Measurements from ENCODE around the gene CHAC1.

The CHAC1 gene

GRCh38 chr15:40991355-40991754, 38.1 kb downstream of the CHAC1 start:
- no peak for DNase-seq

- no peak for DNase-seq
Measured at GRCh38 chr15:40992241-40992741, 39.0 kb downstream of the CHAC1 start.

GRCh38 chr15:40992825-40993224, 39.6 kb downstream of the CHAC1 start:
- no peak for DNase-seq

GRCh38 chr15:40995656-40996055, 42.4 kb downstream of the CHAC1 start:
- DNase-seq = no peak

- DNase-seq = no peak
Measured at GRCh38 chr15:40999190-40999589, 45.9 kb downstream of the CHAC1 start.

- DNase-seq = no peak
Measured at GRCh38 chr15:41001524-41002214, 48.4 kb downstream of the CHAC1 start.

- DNase-seq = no peak
Measured at GRCh38 chr15:41004490-41004889, 51.2 kb downstream of the CHAC1 start.
